GM23338 (cell line): ENCODE results near the gene PLEKHA7. TPM values are rescaled to one million over a fixed set of nuclear protein-coding genes. Genes with fewer than 3 reads are reported as not detected.
A peak's percentile ranks its signal among the peaks of the same experiment; 100 is the strongest.

Source experiments
- ATAC-seq: fragments of 200-7000 bp; cut with Tn5 transposase; 3 replicates; pipeline ENCODE4 v1.9.1; 2020
- DNase-seq: peaks from one replicate; pipeline ENCODE4 v3.0.0-alpha.2; 2015; ENCODE audit warnings: low spot score
- H2AFZ ChIP-seq: fragments of 200-600 bp; sonication (generic); 2 replicates; pipeline ENCODE4 v1.8.0; 2016; ENCODE audit warnings: antibody characterized with exemption, mild to moderate bottlenecking, moderate library complexity
- H3F3A ChIP-seq: fragments of 200-600 bp; sonication (generic); replicated peaks from 2 replicates; pipeline ENCODE4 v1.8.0; 2017; ENCODE audit warnings: antibody characterized with exemption, mixed run types, low read depth
- H3K27ac ChIP-seq: fragments of 200-600 bp; sonication (generic); 2 replicates; pipeline ENCODE4 v1.6.1; 2016; ENCODE audit warnings: low read depth
- H3K27me3 ChIP-seq: fragments of 200-600 bp; sonication (generic); 2 replicates; pipeline ENCODE4 v1.8.0; 2016; ENCODE audit warnings: mild to moderate bottlenecking, mixed run types, moderate library complexity; ENCODE audit not compliant: insufficient read depth
- H3K36me3 ChIP-seq: fragments of 200-600 bp; sonication (generic); 2 replicates; pipeline ENCODE4 v1.8.0; 2016; ENCODE audit warnings: mild to moderate bottlenecking; ENCODE audit not compliant: insufficient read depth
- H3K4me1 ChIP-seq: fragments of 200-600 bp; sonication (generic); 2 replicates; pipeline ENCODE4 v1.8.0; 2016; ENCODE audit warnings: mild to moderate bottlenecking, moderate library complexity; ENCODE audit not compliant: insufficient read depth
- H3K4me2 ChIP-seq: fragments of 200-600 bp; sonication (generic); 2 replicates; pipeline ENCODE4 v1.7.1; 2017; ENCODE audit warnings: mixed run types
- H3K4me3 ChIP-seq: fragments of 200-600 bp; sonication (generic); 2 replicates; pipeline ENCODE4 v1.6.1; 2016; ENCODE audit warnings: mixed run types
- H3K79me2 ChIP-seq: fragments of 200-600 bp; sonication (generic); replicated peaks from 2 replicates; pipeline ENCODE4 v1.8.0; 2017; ENCODE audit warnings: mild to moderate bottlenecking; ENCODE audit not compliant: insufficient read depth
- H3K9me2 ChIP-seq: fragments of 200-600 bp; sonication (generic); 2 replicates; pipeline ENCODE4 v1.8.0; 2017; ENCODE audit not compliant: insufficient read depth
- H4K20me1 ChIP-seq: fragments of 200-600 bp; sonication (generic); replicated peaks from 2 replicates; pipeline ENCODE4 v1.8.0; 2017; ENCODE audit warnings: mild to moderate bottlenecking; ENCODE audit not compliant: insufficient read depth
- H3K27ac Mint-ChIP-seq: 2 replicates; pipeline ENCODE4 v1.8.0; 2020; ENCODE audit warnings: inconsistent platforms, mild to moderate bottlenecking, moderate library complexity, mixed read lengths
- H3K27me3 Mint-ChIP-seq: 3 replicates; pipeline ENCODE4 v1.8.0; 2022; ENCODE audit warnings: low read depth, mild to moderate bottlenecking, moderate library complexity, mixed read lengths, inconsistent platforms; ENCODE audit not compliant: insufficient read depth, poor library complexity
- H3K36me3 Mint-ChIP-seq: 3 replicates; pipeline ENCODE4 v1.8.0; 2021; ENCODE audit warnings: low read depth, mild to moderate bottlenecking, inconsistent platforms, moderate library complexity, mixed read lengths
- H3K4me1 Mint-ChIP-seq: 3 replicates; pipeline ENCODE4 v1.8.0; 2020; ENCODE audit warnings: mild to moderate bottlenecking, inconsistent platforms, mixed read lengths
- H3K4me3 Mint-ChIP-seq: 3 replicates; pipeline ENCODE4 v1.8.0; 2021; ENCODE audit warnings: moderate library complexity, mild to moderate bottlenecking, inconsistent platforms, mixed read lengths
- H3K9me3 Mint-ChIP-seq: 3 replicates; pipeline ENCODE4 v1.8.0; 2020; ENCODE audit warnings: moderate library complexity, mild to moderate bottlenecking, inconsistent platforms, mixed read lengths
- CREB1 ChIP-seq: fragments of 250-450 bp; sonication (Bioruptor Pico); IDR thresholded peaks from 2 replicates; pipeline ENCODE4 v1.5.0; 2020; ENCODE audit warnings: low read depth, mild to moderate bottlenecking, moderate library complexity
- EZH2 ChIP-seq: fragments of 200-600 bp; sonication (generic); IDR thresholded peaks from one replicate; pipeline ENCODE4 v1.8.0; 2017; ENCODE audit warnings: antibody characterized with exemption, mild to moderate bottlenecking, low read depth; ENCODE audit not compliant: unreplicated experiment
- NANOG ChIP-seq: IDR thresholded peaks from 2 replicates; pipeline ENCODE4 v1.6.1; 2016; ENCODE audit warnings: antibody characterized with exemption, borderline replicate concordance
- POLR2AphosphoS5 ChIP-seq: IDR thresholded peaks from 2 replicates; pipeline ENCODE4 v1.6.1; 2016; ENCODE audit warnings: antibody characterized with exemption, low read depth
- ZNF114 ChIP-seq: fragments of 250-450 bp; sonication (Bioruptor Pico); IDR thresholded peaks from 2 replicates; pipeline ENCODE4 v1.5.0; 2020; ENCODE audit warnings: mild to moderate bottlenecking, moderate library complexity
- polyA plus RNA-seq: library from polyadenylated mRNA; unstranded; fragments of >200 nt; fragmentation: Nextera tagmentation; extraction: Ambion mirVana; gene quantifications from 2 replicates; pipeline ENCODE4 v1.2.1, GENCODE V29; 2016
- total RNA-seq: library from RNA; depleted of rRNA; stranded (reverse); fragments of >200 nt; shearing (Covaris generic); gene quantifications from 2 replicates; pipeline ENCODE4 v1.2.3, GENCODE V29; 2014
- TF ChIP-seq, protein P1 (sequence below): IDR thresholded peaks from one replicate; pipeline ENCODE4 v1.6.1; 2018; ENCODE audit warnings: antibody characterized with exemption; ENCODE audit not compliant: unreplicated experiment
- TF ChIP-seq, protein P2 (sequence below), 2 experiments: fragments of 200-600 bp in 1 of 2; sonication (generic) in 1 of 2; conservative IDR thresholded peaks; 2 replicates each; pipeline versions ENCODE4 v1.5.1 to v1.6.1; 2016 to 2017; ENCODE audit warnings: antibody characterized with exemption in 2 of 2, low read depth in 2 of 2, mild to moderate bottlenecking in 2 of 2, moderate library complexity in 1 of 2

Gene PLEKHA7
- total and polyA plus RNA-seq, 2 experiments from 2014 or later = 9.7 to 15.8 TPM

DNA sequence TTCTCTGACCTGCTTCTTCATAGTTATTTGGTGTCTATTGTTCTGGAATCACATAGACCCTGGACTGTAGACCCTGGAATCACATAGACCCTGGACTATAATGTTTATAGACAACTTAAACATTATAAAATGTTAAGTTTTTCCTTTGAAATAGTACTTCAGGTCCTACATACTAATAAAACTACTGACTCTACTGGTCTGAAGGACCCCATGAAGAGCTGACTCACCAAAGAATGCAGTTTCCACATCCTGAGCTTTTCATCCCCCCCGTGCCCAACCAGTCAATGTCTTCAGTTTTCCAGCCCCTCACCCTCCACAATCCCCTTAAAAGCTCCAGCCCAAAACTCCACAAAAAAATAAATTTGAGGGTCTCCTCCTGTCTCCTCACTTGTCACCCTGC lies 6.6 kb upstream of the PLEKHA7 start (continued):
- TF ChIP-seq, protein P1, sequence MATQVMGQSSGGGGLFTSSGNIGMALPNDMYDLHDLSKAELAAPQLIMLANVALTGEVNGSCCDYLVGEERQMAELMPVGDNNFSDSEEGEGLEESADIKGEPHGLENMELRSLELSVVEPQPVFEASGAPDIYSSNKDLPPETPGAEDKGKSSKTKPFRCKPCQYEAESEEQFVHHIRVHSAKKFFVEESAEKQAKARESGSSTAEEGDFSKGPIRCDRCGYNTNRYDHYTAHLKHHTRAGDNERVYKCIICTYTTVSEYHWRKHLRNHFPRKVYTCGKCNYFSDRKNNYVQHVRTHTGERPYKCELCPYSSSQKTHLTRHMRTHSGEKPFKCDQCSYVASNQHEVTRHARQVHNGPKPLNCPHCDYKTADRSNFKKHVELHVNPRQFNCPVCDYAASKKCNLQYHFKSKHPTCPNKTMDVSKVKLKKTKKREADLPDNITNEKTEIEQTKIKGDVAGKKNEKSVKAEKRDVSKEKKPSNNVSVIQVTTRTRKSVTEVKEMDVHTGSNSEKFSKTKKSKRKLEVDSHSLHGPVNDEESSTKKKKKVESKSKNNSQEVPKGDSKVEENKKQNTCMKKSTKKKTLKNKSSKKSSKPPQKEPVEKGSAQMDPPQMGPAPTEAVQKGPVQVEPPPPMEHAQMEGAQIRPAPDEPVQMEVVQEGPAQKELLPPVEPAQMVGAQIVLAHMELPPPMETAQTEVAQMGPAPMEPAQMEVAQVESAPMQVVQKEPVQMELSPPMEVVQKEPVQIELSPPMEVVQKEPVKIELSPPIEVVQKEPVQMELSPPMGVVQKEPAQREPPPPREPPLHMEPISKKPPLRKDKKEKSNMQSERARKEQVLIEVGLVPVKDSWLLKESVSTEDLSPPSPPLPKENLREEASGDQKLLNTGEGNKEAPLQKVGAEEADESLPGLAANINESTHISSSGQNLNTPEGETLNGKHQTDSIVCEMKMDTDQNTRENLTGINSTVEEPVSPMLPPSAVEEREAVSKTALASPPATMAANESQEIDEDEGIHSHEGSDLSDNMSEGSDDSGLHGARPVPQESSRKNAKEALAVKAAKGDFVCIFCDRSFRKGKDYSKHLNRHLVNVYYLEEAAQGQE = no peak
- TF ChIP-seq EZH2 = no peak

DNA sequence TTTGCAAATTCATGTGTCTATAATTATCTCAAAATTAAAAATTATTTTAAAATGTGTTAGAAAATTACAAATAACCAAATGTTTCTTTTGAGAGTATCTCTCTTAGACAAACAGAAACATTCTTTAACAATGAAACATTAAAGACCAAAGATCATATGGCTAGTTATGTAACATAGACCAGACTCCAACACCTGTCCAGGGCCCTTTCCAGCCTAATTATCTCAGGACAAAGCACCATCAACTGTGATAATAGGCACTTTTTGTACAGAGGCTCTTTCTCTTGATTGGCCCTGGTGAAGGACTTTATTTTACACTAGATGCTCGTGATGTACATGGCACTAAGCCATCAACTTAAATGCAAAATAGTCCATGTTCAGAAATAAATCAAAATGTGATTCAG lies 5.0 kb upstream of the PLEKHA7 start:
- H4K20me1 ChIP-seq = no peaks in the 10 kb centered on the region; the same call in 1 of the 2 replicates
- Mint-ChIP-seq H3K4me1 (peaks cover 12% of the 10 kb centered on the region), H3K9me3 (no peaks in the 10 kb centered on the region; the same call in 2 of the 3 replicates), H3K27me3 (peaks cover 12% of the 10 kb centered on the region), H3K4me3 (no peak overlapping the region), H3K27ac (no peak overlapping the region), H3K36me3 (peaks cover 4% of the 10 kb centered on the region; the same call in 1 of the 3 replicates)
- H3K9me2 ChIP-seq = no peaks in the 10 kb centered on the region
- TF ChIP-seq, protein P1 = no peak
- TF ChIP-seq POLR2AphosphoS5 = no peak
- no peak for TF ChIP-seq EZH2
- no peak for TF ChIP-seq ZNF114
- ATAC-seq (no peak), DNase-seq (no peak)
- H3K27ac ChIP-seq = no peak overlapping the region
- 0 out of 2 replicates have a peak, but pooled peaks cover 3% of the 10 kb centered on the region for H3F3A ChIP-seq
- H3K4me1 ChIP-seq = no peaks in the 10 kb centered on the region
- H3K4me3 ChIP-seq = no peak overlapping the region
- no peaks in the 10 kb centered on the region for H3K79me2 ChIP-seq
- no peaks in the 10 kb centered on the region for H3K36me3 ChIP-seq
- peaks cover 19% of the 10 kb centered on the region; the same call in 1 of the 2 replicates for H3K27me3 ChIP-seq
- no peak overlapping the region for H3K4me2 ChIP-seq
- H2AFZ ChIP-seq = no peak overlapping the region

DNA sequence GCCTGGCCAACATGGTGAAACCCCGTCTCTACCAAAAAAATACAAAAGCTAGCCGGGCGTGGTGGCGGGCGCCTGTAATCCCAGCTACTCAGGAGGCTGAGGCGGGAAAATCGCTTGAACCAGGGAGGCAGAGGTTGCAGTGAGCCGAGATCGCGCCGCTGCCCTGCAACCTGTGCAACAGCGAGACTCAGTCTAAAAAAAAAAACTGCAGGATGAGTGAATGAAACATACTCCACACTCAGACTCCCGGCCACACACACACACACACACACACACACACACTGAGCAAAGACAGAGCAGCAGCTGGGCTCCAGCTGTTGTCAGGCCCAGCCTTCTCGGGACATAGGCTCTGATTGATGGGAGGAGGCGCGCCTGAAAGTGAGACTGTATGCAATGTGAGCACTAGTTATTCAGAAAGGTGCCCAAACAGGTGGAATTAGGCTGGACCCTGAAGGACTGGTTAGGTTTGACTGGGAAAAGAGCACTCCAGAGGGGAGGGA lies 1.5 kb upstream of the PLEKHA7 start:
- Mint-ChIP-seq H3K4me1 (peaks cover 8% of the 10 kb centered on the region; the same call in 2 of the 3 replicates), H3K27ac (no peak overlapping the region), H3K36me3 (no peaks in the 10 kb centered on the region), H3K9me3 (no peaks in the 10 kb centered on the region), H3K27me3 (peaks cover 14% of the 10 kb centered on the region), H3K4me3 (peak overlapping the region; percentile 95)
- no peak for TF ChIP-seq POLR2AphosphoS5
- no peak for TF ChIP-seq NANOG
- no peak for TF ChIP-seq ZNF114
- no peak for TF ChIP-seq CREB1
- TF ChIP-seq, protein P2, sequence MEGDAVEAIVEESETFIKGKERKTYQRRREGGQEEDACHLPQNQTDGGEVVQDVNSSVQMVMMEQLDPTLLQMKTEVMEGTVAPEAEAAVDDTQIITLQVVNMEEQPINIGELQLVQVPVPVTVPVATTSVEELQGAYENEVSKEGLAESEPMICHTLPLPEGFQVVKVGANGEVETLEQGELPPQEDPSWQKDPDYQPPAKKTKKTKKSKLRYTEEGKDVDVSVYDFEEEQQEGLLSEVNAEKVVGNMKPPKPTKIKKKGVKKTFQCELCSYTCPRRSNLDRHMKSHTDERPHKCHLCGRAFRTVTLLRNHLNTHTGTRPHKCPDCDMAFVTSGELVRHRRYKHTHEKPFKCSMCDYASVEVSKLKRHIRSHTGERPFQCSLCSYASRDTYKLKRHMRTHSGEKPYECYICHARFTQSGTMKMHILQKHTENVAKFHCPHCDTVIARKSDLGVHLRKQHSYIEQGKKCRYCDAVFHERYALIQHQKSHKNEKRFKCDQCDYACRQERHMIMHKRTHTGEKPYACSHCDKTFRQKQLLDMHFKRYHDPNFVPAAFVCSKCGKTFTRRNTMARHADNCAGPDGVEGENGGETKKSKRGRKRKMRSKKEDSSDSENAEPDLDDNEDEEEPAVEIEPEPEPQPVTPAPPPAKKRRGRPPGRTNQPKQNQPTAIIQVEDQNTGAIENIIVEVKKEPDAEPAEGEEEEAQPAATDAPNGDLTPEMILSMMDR (conservative IDR thresholded peaks at IDR 0.05; ENCODE audit: low read depth in 2 of 2) = no peak
- DNase-seq (no peak), ATAC-seq (no peak)
- Histone ChIP-seq H3K36me3 (no peaks in the 10 kb centered on the region), H3K4me3 (peak overlapping the region; percentile 86; the same call in 1 of the 2 replicates), H3K27ac (no peak overlapping the region), H3K4me2 (peak overlapping the region; percentile 100), H3K27me3 (peaks cover 47% of the 10 kb centered on the region), H3K79me2 (peaks cover under 1% of the 10 kb centered on the region), H3K4me1 (peaks cover 24% of the 10 kb centered on the region), H2AFZ (peak overlapping the region; percentile 99), H3F3A (peaks cover 9% of the 10 kb centered on the region), H3K9me2 (no peaks in the 10 kb centered on the region), H4K20me1 (peaks cover 4% of the 10 kb centered on the region)
